SH-SY5Y (cell line): ENCODE results near the gene ZBTB7C.

ENCODE experiments used
- GATA2 ChIP-seq: IDR thresholded peaks from 2 replicates; pipeline ENCODE4 v1.6.1; 2011; ENCODE audit warnings: mild to moderate bottlenecking, low read depth, low read length
- GATA3 ChIP-seq: IDR thresholded peaks from 2 replicates; pipeline ENCODE4 v1.6.1; 2011; ENCODE audit warnings: low read depth, mild to moderate bottlenecking, low read length, moderate library complexity

DNA sequence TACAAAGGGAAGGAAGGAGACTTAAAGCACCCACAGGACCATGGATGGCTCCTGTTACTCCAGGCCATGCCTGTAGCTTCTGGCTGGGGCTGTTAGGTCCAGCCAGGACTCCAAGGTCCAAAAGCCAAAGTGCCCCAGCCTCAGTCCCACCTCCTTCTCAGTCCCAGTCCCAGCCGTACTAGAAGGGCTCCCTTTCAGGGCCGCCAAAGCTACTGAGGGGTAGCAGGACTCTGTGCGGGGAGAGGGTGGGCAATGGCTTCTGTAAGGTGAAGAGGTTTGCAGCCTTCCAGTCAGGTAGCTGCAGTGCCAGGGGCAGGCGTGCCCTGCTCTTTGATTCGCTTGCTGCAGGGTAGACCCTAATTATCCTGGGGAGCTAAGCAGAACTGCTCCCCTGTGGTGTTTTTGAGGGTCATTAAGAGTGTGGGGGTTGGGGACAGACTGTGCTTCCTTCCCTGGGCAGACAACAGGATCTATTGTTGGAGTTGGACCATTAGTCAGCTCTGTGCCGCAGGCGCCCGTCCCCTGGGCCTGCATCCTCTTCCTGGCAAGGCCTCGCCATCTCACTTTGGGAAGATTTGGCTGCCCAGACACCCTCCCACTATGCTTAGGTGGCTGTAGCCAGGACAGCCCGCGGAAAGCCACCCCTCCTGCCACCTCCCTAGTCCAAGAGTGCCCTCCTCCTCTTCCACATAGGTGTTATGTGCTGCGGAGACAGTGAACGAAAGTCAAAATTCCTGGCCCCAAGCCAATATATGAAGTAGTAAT is 118.8 kb downstream of the ZBTB7C start:
- no peak for TF ChIP-seq GATA2
- no peak for TF ChIP-seq GATA3
